Gastroesophageal sphincter (tissue), 3 donors: ENCODE data around the gene GPHN.

Experiments
- CTCF ChIP-seq, 4 experiments: fragments of 200-600 bp in 2 of 4; fragments of 450-650 bp in 2 of 4; sonication (generic) in 1 of 4; IDR thresholded peaks; one replicate each; pipeline ENCODE4 v1.5.1; 2017 to 2019; ENCODE audit warnings: antibody characterized with exemption in 4 of 4, mild to moderate bottlenecking in 2 of 4, moderate library complexity in 2 of 4
- EP300 ChIP-seq: sonication (generic); formaldehyde crosslinking; IDR thresholded peaks from one replicate; pipeline ENCODE4 v1.6.1; 2017; ENCODE audit warnings: antibody characterized with exemption, mild to moderate bottlenecking
- POLR2A ChIP-seq, 2 donors: fragments of 450-650 bp; IDR thresholded peaks; one replicate each; pipeline ENCODE4 v1.6.1; 2017; ENCODE audit warnings: antibody characterized with exemption in 2 of 2, mild to moderate bottlenecking in 2 of 2, moderate library complexity in 1 of 2
- POLR2AphosphoS5 ChIP-seq: sonication (generic); formaldehyde crosslinking; IDR thresholded peaks from one replicate; pipeline ENCODE4 v1.6.1; 2017; ENCODE audit warnings: antibody characterized with exemption

GRCh38 chr14:66511849-66512248, 3.9 kb downstream of the GPHN start:
- TF ChIP-seq EP300 (no peak), CTCF (IDR thresholded peaks at IDR 0.05) (no peak), POLR2A (IDR thresholded peaks at IDR 0.05) (no peak), POLR2AphosphoS5 (no peak)
